ENCODE results near the gene FAM98C.

DNA sequence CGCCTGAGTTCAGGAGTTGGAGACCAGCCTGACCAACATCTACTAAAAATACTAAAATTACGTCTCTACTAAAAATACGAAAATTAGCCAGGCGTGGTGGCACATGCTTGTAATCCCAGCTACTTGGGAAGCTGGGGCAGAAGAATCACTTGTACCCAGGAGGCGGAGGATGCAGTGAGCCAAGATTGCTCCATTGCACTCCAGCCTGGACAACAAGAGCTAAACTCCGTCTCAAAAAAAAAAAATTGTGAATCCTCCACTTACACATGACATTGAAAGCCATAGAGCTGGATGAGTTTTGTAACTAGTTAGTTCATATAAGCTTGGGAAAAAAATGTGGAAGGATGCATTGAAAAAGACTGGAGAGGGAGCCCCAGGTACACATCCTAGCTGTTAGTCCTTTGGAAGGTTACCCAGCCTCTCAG lies 29.0 kb upstream of the FAM98C start:
- TF ChIP-seq, protein P1, sequence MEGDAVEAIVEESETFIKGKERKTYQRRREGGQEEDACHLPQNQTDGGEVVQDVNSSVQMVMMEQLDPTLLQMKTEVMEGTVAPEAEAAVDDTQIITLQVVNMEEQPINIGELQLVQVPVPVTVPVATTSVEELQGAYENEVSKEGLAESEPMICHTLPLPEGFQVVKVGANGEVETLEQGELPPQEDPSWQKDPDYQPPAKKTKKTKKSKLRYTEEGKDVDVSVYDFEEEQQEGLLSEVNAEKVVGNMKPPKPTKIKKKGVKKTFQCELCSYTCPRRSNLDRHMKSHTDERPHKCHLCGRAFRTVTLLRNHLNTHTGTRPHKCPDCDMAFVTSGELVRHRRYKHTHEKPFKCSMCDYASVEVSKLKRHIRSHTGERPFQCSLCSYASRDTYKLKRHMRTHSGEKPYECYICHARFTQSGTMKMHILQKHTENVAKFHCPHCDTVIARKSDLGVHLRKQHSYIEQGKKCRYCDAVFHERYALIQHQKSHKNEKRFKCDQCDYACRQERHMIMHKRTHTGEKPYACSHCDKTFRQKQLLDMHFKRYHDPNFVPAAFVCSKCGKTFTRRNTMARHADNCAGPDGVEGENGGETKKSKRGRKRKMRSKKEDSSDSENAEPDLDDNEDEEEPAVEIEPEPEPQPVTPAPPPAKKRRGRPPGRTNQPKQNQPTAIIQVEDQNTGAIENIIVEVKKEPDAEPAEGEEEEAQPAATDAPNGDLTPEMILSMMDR (IDR thresholded peaks at IDR 0.05; ENCODE audit: low read depth, low read length, missing input control): no peak
- TF ChIP-seq GABPA (IDR thresholded peaks at IDR 0.05 in 1 of 2, conservative IDR thresholded peaks at IDR 0.05 in 1 of 2): no peak
- TF ChIP-seq, protein P2, sequence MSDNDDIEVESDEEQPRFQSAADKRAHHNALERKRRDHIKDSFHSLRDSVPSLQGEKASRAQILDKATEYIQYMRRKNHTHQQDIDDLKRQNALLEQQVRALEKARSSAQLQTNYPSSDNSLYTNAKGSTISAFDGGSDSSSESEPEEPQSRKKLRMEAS (IDR thresholded peaks at IDR 0.05): no peak
- no peak for TF ChIP-seq JUND (IDR thresholded peaks at IDR 0.05)
- no peak for TF ChIP-seq TAF1 (conservative IDR thresholded peaks at IDR 0.05)
